GM15510 (cell line): ENCODE results near the gene LRRC8B.

Experiments used
- POLR2A ChIP-seq: IDR thresholded peaks from 3 replicates; pipeline ENCODE4 v1.6.1; 2011; ENCODE audit warnings: borderline replicate concordance; ENCODE audit not compliant: insufficient read length; ENCODE audit errors: extremely low read depth

LRRC8B gene

DNA sequence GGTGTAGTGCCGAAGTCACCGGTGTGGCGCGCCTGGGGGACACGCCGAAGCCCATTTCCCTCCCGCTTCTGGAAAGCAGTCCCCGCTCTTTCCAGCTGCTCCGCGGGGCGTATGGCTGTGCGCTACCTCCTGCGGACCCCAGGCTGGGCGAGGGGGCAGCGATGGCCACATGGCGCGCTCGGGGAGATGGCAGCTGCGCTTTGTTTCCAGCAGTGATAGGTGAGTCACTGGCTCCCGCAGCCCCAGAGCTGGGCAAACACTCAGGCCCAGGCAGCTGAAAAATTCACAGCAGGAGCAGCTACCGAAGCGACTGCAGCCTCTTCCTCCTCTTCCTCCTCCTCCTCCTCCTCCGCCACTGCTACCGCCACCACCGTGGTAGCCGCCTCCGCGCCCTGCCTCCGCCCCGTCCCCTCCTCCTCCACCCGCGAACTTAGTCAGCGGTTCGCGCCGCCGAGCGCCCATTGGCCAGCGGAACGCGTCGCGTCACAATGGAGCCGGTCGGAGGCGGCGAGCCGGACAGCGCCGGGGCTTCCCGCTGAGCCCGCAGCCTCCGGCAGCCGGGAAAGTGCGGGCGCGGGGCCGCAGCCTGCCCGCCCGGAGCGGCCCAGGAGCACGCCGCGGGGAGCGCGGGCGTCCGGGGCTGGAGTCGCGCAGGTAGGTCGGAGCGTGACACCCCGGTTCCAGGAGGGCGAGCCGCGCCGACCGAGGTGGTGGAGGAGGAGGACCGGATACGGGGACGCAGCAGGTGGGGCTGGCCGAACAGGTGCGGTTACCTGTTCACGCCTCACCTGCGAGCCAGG is at the start of gene LRRC8B:
LRRC8B (plus strand) TSS at position 461 of the 800 bp plus-strand sequence. CDS start 57,822 bp downstream, outside the sequence.
- peak; percentile 64 for TF ChIP-seq POLR2A

DNA sequence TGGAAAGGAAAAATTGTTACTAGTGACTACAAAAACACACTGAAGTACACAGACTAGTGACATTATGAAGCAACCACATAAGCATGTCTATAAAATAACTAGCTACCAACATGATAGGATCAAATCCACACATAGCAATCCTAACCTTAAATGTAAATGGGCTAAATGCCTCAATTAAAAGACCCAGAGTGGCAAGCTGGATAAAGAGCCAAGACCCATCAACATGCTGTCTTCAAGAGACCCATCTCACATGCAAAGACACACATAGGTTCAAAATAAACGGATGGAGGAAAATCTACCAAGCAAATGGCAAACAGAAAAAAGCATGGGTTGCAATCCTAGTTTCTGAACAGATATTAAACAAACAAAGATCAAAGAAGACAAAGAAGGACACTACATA is 49.4 kb upstream of the LRRC8B start:
- no peak for TF ChIP-seq POLR2A

DNA sequence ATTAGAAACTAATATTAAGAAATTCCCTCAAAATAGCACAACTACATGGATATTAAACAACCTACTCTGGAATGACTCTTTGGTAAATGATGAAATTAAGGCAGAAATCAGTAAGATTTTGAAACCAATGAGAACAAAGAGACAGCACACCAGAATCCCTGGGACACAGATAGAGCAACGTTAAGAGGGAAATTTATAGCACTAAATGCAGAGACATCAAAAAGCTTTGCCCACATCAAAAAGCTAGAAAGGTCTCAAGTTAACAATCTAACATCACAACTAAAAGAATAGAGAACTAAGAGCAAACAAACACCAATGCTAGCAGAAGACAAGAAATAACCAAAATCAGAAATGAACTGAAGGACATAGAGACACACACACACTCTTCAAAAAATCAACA is 48.6 kb upstream of the LRRC8B start:
- TF ChIP-seq POLR2A = no peak

DNA sequence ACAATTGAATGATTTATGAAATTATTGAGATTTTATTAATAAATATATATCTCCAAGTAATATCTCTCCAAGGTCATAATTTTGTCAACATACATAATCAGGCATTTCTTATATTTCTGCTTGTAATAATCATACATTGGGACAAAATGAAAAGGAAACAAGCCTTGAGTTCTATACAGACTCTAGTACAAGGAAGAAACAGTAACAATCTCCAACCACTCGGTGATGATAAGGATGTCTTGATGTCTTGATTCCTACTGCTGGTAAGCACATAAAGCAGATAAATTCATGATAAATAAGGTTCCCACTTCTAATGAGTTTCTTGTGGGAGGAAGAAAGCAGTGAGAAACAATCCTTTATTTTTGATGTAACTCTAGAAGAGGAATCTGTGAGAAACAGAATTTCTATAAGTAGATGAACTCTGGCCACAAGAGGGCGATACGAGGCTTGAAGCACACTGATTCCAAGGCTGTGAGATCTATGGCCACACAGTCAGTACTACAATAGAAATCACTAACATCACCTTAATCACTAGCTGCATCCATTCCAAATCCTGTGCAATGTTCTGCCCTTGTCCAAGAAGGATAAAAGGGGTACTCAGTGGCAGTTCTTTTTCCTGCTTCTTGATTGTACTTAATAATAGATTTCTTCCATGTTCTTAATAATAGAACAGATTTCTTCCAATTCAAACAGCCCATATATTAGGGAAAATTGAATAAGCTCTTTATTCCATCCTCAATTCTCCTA is 41.4 kb upstream of the LRRC8B start:
- TF ChIP-seq POLR2A = no peak

DNA sequence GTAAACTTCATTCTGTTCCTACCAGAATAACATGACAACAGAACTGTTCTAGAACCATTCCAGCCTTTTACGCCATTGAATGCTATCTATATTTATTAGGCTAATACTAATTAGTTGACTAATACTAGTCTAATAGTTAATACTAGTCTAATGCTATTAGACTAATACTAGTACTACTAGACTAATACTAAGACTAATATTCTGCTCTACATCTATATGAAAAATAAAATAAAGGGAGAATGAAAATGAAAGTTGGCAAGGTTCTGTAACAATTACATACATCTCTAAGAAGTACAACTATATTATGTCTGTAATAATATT is 40.9 kb upstream of the LRRC8B start:
- no peak for TF ChIP-seq POLR2A

DNA sequence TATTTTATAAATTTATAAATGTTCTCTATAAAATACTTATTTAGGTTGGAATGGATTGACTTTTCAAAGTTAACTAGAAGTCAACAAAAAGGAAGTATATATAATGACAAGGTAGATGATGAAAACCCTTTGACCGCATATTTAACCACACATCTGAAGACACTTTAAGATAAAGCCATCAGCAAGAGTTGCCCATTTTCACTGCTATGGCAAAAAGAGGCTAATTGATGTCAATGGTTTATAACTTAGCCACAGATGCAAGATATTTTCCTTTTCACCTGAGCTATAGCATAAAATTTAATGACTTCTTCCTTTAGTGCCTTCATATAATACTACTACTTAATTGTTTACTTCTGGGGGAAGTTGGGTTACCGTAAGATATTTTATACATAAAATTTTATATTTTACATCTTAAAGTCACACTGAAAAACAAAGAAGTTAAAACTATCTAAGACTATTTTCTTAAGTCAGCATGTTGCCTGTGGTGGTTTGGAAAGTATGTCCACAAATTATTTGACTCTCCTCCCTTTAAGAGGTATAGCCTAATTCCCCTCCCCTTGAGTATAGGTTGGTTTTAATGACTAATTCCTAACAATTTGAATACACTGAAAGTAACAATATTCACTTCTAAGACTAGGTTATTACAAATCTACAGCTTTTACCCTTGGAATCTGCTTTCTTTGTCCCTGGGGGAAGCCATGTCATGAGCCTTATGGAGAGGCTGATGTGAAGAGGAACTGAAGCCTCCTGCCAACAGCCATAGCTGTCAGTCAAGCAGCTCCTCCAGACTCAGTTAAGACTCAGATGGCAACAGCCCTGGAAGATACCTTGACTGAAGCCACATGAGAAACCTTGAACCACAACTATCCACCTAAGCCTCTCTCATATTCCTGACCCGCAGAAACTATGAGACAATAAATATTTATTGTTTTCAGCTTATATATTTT is 40.3 kb upstream of the LRRC8B start:
- TF ChIP-seq POLR2A = no peak

DNA sequence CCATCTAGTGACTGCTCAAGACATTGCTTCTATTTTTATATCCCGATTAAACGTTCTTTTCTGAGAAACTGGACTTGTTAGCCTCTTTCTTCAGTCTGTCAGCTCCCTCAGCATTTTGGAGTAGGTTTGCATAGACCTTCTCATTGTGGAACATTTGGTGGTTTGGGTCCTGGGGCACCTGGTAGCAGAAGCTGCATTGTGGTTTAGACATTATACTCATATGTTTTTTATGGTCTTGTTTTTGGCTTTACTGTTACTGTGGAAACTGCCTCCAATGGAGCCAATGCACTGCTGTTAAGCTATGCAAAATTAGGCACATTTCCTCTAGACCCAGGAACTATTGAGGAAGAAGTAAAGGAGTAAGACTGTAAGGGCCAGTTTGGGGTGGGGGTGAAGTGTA is 36.7 kb upstream of the LRRC8B start:
- no peak for TF ChIP-seq POLR2A

DNA sequence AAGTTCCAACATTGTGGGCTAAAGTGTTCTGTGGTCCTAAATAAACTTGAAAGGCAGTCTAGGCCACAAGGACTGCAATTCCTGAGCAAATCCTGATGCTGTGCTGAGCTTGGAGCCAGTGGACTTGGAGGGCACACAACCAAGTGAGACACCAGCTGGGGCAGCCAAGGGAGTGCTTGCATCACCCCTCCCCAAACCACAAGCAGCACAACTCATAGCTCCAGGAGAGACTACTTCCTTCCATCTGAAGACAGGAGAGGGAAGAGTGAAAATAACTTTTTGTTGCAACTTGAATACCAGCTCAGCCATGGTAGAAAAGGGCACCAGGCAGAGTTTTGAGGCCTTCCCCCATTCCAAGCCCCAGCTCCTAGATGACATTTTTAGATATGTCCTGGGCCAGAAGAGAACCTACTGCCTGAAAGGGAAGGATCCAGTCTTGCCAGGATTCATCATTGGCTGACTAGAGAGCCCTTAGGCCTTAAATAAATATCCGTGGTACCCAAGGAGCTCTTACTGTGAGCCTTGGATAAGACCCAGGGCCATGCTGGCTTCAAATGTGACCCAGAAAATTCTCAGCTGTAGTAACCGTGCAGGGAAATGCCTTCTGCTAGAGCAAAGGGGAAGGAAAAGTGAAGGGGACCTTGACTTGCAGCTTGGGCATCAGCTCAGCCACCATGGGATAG is 35.4 kb upstream of the LRRC8B start:
- TF ChIP-seq POLR2A = no peak

DNA sequence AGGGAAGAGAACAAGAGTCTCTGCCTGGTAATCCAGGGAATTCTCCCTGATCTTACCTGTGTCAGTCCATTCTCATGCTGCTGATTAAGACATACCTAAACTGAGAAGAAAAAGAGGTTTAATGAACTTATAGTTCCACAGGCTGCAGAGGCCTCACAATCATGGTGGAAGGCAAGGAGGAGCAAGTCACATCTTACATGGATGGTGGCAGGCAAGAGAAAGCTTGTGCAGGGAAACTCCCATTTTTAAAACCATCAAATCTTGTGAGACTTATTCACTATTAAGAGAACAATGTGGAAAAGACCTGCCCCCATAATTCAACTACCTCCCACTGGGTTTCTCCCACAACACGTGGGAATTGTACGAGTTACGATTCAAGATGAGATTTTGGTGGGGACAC is 34.2 kb upstream of the LRRC8B start:
- TF ChIP-seq POLR2A = no peak

DNA sequence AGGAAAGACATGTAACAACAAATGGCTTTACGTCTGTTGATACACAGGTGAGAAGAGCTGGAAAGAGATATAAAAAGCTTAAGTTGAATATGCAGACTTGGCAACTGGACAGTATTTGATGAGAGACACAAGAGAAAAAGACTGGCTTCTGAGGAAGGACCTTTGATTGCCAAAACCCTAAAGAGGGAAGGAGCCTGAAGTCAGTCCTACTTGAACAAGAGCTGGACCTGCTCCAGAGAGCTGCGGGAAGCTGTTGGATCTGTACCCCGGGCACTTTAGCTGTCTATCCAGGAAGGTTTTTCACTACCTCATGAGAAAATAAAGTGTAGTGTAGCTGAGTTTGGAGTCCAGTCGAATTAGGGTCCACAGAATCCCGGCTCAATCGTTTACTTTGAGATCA is 25.3 kb upstream of the LRRC8B start:
- TF ChIP-seq POLR2A = no peak

DNA sequence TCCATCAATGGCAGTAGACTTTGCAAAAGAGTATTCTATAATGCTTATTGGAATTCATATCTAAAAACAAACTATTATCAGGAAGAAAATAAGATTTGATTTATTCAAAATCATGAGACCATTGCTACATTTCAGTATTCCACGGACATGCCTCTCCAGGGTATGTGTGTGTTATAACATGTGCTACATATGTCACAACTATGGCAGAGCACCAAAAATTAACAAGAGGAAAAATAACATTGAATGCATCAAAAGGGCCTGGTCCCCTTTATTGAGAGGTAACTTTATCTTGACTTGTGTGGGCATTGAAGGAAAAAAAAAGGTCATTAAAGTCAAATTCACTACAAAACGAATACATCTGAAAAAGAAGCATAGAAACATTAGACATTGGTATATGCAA is 22.6 kb upstream of the LRRC8B start:
- no peak for TF ChIP-seq POLR2A

DNA sequence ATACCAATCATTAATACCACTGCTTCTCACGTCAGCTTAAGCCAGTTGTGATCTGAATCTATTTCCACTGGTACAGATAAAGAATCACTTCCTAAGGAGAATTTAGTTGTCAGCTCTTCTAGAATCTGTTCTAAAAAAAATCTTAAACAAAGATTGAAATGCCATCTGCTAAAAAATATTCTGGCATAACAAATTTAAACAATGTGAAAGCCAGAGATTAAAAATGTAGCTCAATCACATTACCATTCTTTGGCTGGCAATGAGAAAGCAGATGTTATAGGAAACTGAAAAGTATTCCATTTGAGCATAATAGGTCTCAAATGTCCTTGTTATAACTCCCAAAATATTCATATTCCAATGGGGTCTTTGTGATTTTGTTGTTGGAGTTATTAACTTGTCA is 21.7 kb upstream of the LRRC8B start:
- TF ChIP-seq POLR2A = no peak

DNA sequence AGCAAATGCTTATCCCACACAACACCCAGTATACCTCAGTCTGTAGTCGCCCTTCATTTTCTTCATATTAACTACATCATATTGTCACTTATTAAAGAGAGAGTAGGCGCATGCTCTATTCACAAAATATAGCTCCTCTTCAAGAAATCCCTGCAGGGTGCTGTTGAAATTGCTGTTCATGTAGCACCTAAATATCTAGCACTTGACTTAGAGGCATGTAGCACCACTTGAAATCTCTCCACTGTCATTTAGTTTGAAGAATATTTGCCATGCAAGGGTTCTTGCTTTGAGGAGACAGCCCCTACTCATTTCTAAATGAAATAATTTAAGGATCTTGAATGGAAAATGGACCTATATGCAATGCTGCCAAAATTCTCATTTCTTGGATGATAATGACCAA is 20.9 kb upstream of the LRRC8B start:
- no peak for TF ChIP-seq POLR2A

DNA sequence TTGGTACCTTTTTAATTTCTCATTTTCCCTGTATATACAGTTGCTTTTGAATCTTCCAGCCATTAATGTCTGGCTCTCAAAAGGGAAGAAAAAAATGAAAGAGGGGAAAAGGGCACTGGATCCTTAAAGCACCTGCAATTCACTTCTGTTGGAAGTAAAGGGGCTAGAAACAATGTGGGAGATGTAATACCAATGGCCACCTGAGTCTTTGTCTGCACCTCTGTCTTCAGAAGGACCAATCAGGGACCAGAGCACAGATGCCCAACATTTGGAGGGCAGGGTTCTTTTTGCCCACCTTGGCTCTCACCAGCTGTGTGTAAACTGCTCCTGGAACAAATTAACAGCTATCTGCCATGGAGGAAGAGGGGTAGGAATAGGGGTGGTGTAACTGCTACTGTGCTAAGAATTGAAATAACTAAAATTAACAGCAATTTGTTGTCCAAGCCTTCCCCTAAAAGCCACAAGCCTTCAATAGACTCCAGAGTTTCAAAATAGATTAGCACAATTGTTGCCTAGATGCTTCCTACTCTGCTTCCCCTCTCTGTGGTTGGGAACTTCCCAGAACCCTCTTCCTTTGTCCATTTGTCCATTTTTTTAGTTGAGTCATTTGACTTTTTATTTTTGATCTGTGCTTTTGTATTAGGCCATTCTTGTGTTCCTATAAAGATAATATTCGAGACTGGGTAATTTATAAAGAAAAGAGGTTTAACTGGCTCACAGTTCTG is 11.5 kb upstream of the LRRC8B start:
- TF ChIP-seq POLR2A = no peak
